NCI-H2107 treated with DMSO at 0.1 percent for 48 hours (cell line): ENCODE data around the gene COL13A1.

Experiments used
- DNase-seq: peaks from one replicate; lab custom pipeline; 2025; ENCODE audit not compliant: unreplicated experiment; lab: John Stamatoyannopoulos, UW

COL13A1 gene

DNA sequence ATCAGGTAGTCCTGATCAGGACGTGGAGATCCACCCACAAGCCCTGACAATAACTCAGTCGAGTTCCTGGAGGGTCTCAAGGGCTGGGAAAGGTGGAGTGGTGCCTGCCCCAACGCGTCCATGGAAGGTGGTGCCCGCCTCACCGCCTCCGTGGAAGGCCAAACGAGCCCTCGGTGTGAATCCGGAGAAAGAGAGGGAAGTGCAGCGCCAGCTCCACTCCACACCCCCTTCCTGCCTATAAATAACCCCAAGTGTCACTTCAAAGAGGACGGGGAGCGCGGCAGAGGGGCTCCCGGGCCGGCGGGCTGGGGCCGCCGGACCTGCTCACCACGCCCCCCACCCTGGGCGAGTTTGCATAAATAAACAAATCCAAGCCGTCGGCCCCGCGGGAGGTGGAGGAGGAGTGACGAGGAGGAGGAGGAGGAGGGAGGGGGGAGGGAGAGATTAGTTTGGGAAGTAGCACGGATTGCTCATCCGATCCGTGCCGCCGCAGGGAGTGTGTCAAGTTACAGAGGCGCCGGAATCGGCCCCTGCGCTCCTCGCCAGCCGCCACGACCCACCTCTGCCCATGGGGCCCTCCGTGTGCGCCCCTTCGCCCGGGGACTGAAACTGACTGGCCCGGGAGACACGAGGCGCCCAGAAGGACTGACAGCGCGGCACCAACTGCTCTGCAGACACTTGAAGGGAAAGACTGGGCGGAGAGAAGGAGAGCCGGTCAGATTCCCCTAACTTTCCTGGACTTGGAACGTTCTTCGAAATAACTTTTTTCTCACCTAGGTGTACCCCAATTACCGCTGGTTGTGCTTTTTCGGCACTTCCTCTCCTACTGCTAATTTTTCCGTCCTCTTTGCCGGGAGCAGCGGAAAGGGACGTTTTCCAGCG lies at the start of gene COL13A1:
TSS of gene COL13A1 (plus strand) at position 473 of the 882 bp plus-strand sequence. CDS start 518 bp downstream, outside the sequence.
- no peak for DNase-seq

GRCh38 chr10:69752479-69752878 lies 49.2 kb upstream of the COL13A1 start:
- DNase-seq = no peak

- DNase-seq = no peak
These were observed 45.4 kb upstream of the COL13A1 start for GRCh38 chr10:69756279-69756678.

DNA sequence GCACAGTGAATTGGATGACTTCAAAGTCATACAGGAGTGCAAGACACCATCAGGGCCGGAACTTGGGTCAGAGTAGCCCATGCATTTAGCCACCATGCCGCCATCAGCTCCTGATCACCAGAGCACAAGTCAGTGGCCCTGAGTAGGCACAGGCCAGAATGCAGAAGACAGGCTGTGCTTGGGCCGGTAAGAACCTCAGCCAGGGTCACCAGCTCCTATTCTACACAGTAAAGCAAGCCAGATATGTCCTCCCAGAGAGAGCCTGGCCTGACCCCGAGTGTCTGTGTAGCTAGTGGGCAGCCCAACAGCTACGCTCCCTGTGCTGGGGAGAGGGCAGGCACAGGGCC lies 44.5 kb upstream of the COL13A1 start:
- DNase-seq = no peak

- no peak for DNase-seq
These were observed 44.0 kb upstream of the COL13A1 start for GRCh38 chr10:69757553-69758309.

DNA sequence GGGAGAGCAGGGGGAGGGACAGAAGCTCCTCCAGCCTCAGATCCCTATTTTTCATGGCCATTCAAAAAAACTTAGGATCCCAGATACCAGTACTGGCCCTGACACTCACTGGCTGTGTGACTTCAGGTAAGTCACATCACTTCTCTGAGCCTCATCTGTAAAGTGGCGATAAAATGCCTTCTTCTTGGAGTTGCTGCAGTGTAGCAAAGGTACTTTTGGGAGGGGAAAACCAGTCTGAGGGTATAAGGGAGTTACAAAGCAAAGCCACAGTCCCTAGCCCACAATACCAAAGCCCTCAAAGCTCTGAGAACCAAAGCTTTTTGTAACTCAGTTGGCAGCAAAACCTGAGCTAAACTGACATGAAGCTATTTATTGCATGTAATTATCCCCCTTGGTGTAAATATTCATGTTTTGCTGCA lies 43.4 kb upstream of the COL13A1 start:
- DNase-seq = no peak

DNA sequence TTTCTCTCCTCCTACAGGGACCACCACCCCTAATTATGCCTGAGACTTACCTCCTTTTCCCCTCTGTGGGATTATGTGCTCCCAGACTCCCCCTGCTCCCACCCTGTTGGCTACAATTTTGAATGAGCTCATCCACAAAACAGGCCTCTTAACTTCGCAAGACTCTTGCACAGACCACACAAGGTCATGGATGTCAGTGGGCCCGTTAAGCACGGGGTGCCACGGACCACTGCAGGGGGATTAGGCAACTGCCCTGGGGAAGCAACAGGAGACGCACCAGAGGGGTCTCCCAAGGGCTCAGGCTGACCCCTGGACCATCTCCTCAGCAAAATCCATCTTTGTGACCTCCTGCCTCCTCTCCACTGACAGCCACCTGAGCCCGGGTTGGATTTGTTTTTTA lies 42.1 kb upstream of the COL13A1 start:
- DNase-seq = no peak

DNA sequence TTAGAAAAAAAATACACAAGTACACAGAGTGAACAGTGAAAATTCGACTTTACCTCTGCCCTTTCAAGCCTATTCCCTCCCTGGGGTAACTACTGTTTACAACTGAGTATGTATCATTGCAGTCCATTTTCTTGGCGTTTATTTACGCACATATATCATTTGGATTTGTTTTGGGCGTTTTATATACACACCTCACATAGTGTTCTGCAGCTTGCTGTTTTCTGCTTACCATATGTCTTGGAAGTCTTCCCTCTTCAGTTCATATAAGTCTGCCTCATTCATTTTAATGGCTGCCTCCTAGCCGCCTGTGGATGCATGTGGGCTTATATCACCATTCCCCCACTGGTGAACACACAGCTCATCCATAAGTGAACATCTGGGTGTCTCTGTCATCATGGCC lies 41.6 kb upstream of the COL13A1 start:
- DNase-seq = no peak

- no peak for DNase-seq
These were observed 40.4 kb upstream of the COL13A1 start for GRCh38 chr10:69761320-69761719.

GRCh38 chr10:69766161-69766910 lies 35.4 kb upstream of the COL13A1 start:
- no peak for DNase-seq

DNA sequence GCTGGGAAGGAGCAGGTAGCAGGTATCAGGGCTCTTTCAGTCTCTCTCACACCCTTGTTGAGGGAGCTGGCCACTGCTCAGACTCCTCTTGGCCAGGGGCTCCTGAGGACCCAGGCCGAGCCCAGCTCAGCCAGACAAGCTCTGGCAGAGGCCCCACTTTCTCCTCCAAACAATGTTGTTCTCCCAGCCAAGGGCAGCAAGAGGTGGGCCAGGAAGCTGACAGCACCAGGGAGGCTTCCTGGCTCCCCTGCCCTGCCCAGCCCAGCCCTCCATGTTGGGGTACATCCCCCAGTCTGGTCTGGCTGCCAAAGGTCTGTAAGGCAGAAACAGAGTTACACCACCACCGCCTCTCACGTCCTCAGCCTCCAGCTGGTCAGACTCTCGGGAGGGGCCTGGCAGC lies 33.9 kb upstream of the COL13A1 start:
- no peak for DNase-seq

DNA sequence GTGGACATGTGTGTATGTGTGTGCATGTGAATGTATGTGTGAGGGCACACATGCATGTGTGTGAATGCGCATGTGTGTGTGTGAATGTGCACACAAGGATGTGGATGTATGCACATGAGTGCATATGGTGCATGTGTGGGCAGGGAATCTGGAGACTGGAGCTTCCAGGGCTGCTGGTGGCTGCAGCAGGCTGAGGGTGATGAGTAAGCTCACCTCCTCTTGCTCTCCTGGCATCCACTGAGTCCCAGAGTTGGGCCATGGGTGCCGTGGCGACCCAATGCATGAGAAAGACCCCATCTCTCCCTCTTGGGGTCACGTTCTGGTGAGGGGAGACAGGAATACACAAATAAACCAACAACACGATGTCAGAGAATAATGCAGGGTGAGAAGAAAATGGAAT lies 33.3 kb upstream of the COL13A1 start:
- DNase-seq = no peak

DNA sequence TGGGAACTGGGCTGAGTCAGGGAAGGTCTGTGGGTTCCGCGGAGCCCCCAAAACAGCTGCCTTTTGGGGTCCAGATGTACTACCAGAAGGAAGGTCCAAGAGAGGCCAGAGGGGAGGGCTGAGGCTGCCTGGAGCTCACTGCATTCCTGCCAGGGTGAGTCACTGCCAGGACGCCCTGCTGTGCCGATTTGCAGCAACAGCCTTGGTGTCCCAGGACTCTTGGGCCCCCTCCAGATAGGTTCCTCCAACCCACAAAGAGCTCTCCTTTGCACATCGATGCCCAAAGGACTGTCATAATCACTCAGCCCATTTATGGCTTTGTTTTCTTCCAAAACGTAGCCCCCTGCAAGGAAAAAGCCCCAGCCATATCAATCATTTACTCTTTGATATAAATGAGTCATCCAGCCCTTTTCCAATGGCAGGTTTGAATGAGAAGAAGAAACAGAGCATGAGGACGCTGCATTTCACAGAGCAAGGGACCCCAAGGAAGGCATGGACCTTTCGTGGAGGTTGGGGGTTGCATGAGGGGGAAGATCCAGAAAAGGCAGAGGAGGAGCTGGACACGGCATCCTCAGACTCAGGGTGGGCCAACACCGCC lies 32.2 kb upstream of the COL13A1 start:
- DNase-seq = no peak

GRCh38 chr10:69772933-69773704 lies 28.6 kb upstream of the COL13A1 start:
- no peak for DNase-seq

- no peak for DNase-seq
These were observed 27.1 kb upstream of the COL13A1 start for GRCh38 chr10:69774596-69774995.

GRCh38 chr10:69780077-69780476 lies 21.6 kb upstream of the COL13A1 start:
- no peak for DNase-seq

GRCh38 chr10:69781576-69781975 lies 20.1 kb upstream of the COL13A1 start:
- no peak for DNase-seq

GRCh38 chr10:69783515-69783914 lies 18.2 kb upstream of the COL13A1 start:
- DNase-seq = no peak

DNA sequence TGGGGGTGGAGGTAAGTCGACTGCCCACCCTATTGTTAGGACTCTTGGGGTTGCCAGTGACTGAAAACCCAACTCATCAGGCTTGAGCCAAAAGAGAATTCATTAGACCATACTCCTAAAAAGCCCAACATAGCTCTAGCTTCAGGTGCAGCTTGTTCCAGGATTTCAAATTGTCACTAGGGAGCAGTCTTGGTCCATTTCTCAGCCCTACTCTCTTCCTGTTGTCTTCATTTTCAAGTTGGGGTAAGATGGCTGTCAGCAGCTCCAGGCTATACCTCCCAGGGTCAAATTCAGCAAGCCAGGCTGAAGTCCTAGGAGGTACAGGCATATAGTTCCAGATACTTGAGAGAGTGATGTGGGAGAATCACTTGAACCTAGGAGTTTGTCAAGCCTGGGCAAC lies 14.9 kb upstream of the COL13A1 start:
- DNase-seq = no peak

DNA sequence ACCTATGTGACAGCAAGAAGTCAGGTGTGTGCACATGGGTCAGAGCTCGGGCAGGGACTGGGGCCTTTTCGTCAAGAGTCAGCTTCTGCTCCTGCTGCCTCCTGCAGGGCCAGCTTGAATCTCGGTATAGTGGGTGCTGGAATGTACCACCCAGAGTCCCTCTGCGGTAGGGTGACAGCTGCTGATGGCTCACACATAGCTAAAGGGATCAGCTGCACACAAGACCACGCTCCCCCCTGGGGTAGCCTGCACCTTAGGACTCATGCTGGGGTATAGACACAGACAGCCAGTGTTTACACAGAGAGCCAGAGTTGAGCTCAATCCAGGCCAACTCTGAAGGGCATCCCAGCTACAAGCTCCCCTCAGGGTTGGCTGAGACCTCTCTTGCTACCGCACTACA lies 14.0 kb upstream of the COL13A1 start:
- no peak for DNase-seq
